22Rv1 (cell line): ENCODE results near the gene LILRA5.

ENCODE experiments used
- ZFX ChIP-seq: fragments of 450-650 bp; IDR thresholded peaks from 2 replicates; pipeline ENCODE4 v1.6.1; 2017; ENCODE audit warnings: antibody characterized with exemption, borderline replicate concordance
- TF ChIP-seq, protein P1 (sequence below): fragments of 450-650 bp; IDR thresholded peaks from 2 replicates; pipeline ENCODE4 v1.5.1; 2017; ENCODE audit warnings: mild to moderate bottlenecking

DNA sequence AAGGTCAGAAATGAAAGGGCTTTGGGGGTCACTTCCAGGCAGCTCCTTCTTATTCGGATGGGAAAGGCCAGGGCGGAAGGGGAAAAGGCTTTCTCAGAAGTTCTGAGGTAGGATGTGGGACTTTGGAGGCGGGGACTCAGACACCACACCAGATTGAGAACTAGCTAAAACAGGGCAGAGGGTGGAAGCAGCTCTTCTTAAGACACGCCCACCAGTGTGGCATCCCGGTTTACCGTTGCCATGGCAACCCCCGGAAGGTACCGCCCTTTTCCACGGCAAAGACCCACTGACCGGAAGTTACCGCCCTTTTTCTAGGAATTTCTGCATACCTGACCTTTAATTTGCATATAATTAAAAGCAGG lies 3.8 kb upstream of the LILRA5 start:
- TF ChIP-seq, protein P1, sequence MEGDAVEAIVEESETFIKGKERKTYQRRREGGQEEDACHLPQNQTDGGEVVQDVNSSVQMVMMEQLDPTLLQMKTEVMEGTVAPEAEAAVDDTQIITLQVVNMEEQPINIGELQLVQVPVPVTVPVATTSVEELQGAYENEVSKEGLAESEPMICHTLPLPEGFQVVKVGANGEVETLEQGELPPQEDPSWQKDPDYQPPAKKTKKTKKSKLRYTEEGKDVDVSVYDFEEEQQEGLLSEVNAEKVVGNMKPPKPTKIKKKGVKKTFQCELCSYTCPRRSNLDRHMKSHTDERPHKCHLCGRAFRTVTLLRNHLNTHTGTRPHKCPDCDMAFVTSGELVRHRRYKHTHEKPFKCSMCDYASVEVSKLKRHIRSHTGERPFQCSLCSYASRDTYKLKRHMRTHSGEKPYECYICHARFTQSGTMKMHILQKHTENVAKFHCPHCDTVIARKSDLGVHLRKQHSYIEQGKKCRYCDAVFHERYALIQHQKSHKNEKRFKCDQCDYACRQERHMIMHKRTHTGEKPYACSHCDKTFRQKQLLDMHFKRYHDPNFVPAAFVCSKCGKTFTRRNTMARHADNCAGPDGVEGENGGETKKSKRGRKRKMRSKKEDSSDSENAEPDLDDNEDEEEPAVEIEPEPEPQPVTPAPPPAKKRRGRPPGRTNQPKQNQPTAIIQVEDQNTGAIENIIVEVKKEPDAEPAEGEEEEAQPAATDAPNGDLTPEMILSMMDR, result no peak
- no peak for TF ChIP-seq ZFX
